Spinal cord (tissue), 10 donors: ENCODE data around the gene SLC35G4. TPM values are rescaled to one million over a fixed set of nuclear protein-coding genes. Genes with fewer than 3 reads are reported as not detected.
"Not testable (repeated sequence)": the region's sequence is repeated elsewhere in the genome, so short reads cannot be mapped to it uniquely, and the experiment has no call there.

Source experiments
- DNase-seq, 6 donors: peaks; one replicate each; pipeline versions ENCODE4 v3.0.0 to v3.0.0-alpha.2; 2013 to 2015; ENCODE audit warnings: low spot score in 6 of 6, low read depth in 4 of 6
- H3K27ac ChIP-seq: one replicate; pipeline ENCODE4 v1.5.1; 2013; ENCODE audit warnings: low read depth, low read length, control low read depth
- H3K27me3 ChIP-seq: one replicate; pipeline ENCODE4 v1.6.1; 2013; ENCODE audit warnings: low read length; ENCODE audit not compliant: control insufficient read depth, insufficient read depth
- H3K36me3 ChIP-seq: one replicate; pipeline ENCODE4 v1.6.1; 2013; ENCODE audit warnings: low read length; ENCODE audit not compliant: control insufficient read depth, insufficient read depth
- H3K4me1 ChIP-seq: one replicate; pipeline ENCODE4 v1.6.1; 2013; ENCODE audit warnings: low read length; ENCODE audit not compliant: control insufficient read depth, insufficient read depth
- H3K4me3 ChIP-seq: one replicate; pipeline ENCODE4 v1.5.1; 2013; ENCODE audit warnings: low read depth, low read length, control low read depth
- H3K9me3 ChIP-seq: one replicate; pipeline ENCODE4 v1.6.1; 2013; ENCODE audit warnings: low read length; ENCODE audit not compliant: control insufficient read depth, insufficient read depth
- WGBS: methylation state at CpG from one replicate; pipeline ENCODE4 v1.1.5; 2013; ENCODE audit warnings: missing lambda C conversion rate; ENCODE audit not compliant: insufficient coverage; 5-methylcytosine and 5-hydroxymethylcytosine counted together
- polyA plus RNA-seq, 2 donors: library from polyadenylated mRNA; unstranded; fragments of 120-200 nt; gene quantifications; one replicate each; pipeline ENCODE4 v1.2.1, GENCODE V29; 2013; ENCODE audit not compliant: insufficient read length in 2 of 2
- total RNA-seq, 2 donors: library from RNA; depleted of rRNA in 1 of 2; stranded (reverse); fragments of 120-200 nt in 1 of 2; fragments of >200 nt in 1 of 2; gene quantifications; one replicate each; pipeline versions ENCODE4 v1.2.3 to v1.2.4, GENCODE V29; 2013 to 2014
- donor health status: healthy.

Gene SLC35G4
- total and polyA plus RNA-seq, 4 donors, result not detected

- Histone ChIP-seq H3K36me3 (no peaks in the 10 kb centered on the region), H3K4me3 (no peak overlapping the region), H3K9me3 (no peaks in the 10 kb centered on the region), H3K4me1 (no peaks in the 10 kb centered on the region), H3K27me3 (no peaks in the 10 kb centered on the region), H3K27ac (no peak overlapping the region)
- WGBS, result 15% methylated on average over 2 of the region's 2 CpGs
- peak in 5 of 6 donors; percentile 4 to 66 (median 26) for DNase-seq
These were observed 1.5 kb upstream of the SLC35G4 start for GRCh38 chr18:11607906-11608305.

- no CpG with 5 or more reads among the region's 19 CpGs for WGBS
- not testable (repeated sequence) for H3K9me3 ChIP-seq, H3K4me1 ChIP-seq, DNase-seq, H3K36me3 ChIP-seq, H3K27me3 ChIP-seq, H3K4me3 ChIP-seq, H3K27ac ChIP-seq
These were observed 778 bp upstream of the SLC35G4 start for GRCh38 chr18:11608618-11609017.

GRCh38 chr18:11613073-11613472 is 3.7 kb downstream of the SLC35G4 start:
- 79% methylated on average over 10 of the region's 18 CpGs for WGBS
- not testable (repeated sequence) for DNase-seq, H3K27ac ChIP-seq, H3K27me3 ChIP-seq, H3K9me3 ChIP-seq, H3K36me3 ChIP-seq, H3K4me3 ChIP-seq, H3K4me1 ChIP-seq

GRCh38 chr18:11613611-11614010 is 4.2 kb downstream of the SLC35G4 start:
- H3K9me3 ChIP-seq, DNase-seq, H3K4me1 ChIP-seq, H3K36me3 ChIP-seq, H3K4me3 ChIP-seq, H3K27ac ChIP-seq, H3K27me3 ChIP-seq: not testable (repeated sequence)
- 96% methylated on average over 15 of the region's 23 CpGs for WGBS

GRCh38 chr18:11614042-11614441 is 4.6 kb downstream of the SLC35G4 start:
- not testable (repeated sequence) for H3K27ac ChIP-seq, H3K9me3 ChIP-seq, H3K4me1 ChIP-seq, H3K36me3 ChIP-seq, H3K27me3 ChIP-seq, DNase-seq, H3K4me3 ChIP-seq
- 82% methylated on average over 14 of the region's 21 CpGs for WGBS

- H3K27ac ChIP-seq, DNase-seq, H3K9me3 ChIP-seq, H3K4me1 ChIP-seq, H3K4me3 ChIP-seq, H3K36me3 ChIP-seq, H3K27me3 ChIP-seq: not testable (repeated sequence)
- WGBS, result no CpG with 5 or more reads among the region's 6 CpGs
These were observed 5.6 kb downstream of the SLC35G4 start for GRCh38 chr18:11614981-11615380.

- WGBS, result 96% methylated on average over 18 of the region's 23 CpGs
- not testable (repeated sequence) for H3K27me3 ChIP-seq, H3K4me3 ChIP-seq, H3K4me1 ChIP-seq, H3K27ac ChIP-seq, H3K9me3 ChIP-seq, H3K36me3 ChIP-seq, DNase-seq
These were observed 37.9 kb downstream of the SLC35G4 start for GRCh38 chr18:11647310-11647709.

- H3K4me1 ChIP-seq, H3K27me3 ChIP-seq, DNase-seq, H3K27ac ChIP-seq, H3K36me3 ChIP-seq, H3K9me3 ChIP-seq, H3K4me3 ChIP-seq: not testable (repeated sequence)
- 94% methylated on average over 24 of the region's 26 CpGs for WGBS
These were observed 38.4 kb downstream of the SLC35G4 start for GRCh38 chr18:11647804-11648203.

- Histone ChIP-seq H3K36me3 (no peaks in the 10 kb centered on the region), H3K4me3 (no peak overlapping the region), H3K27me3 (peaks cover under 1% of the 10 kb centered on the region), H3K27ac (no peak overlapping the region), H3K9me3 (peaks cover 1% of the 10 kb centered on the region), H3K4me1 (no peaks in the 10 kb centered on the region)
- DNase-seq, result no peak
- WGBS, result 67% methylated on average over 1 of the region's 4 CpGs
These were observed 40.4 kb downstream of the SLC35G4 start for GRCh38 chr18:11649839-11650238.

- no peaks in the 10 kb centered on the region for H3K36me3 ChIP-seq
- no peak overlapping the region for H3K27ac ChIP-seq
- no peak for DNase-seq
- peaks cover 6% of the 10 kb centered on the region for H3K27me3 ChIP-seq
- peaks cover 1% of the 10 kb centered on the region for H3K9me3 ChIP-seq
- no peak overlapping the region for H3K4me3 ChIP-seq
- H3K4me1 ChIP-seq, result peaks cover 7% of the 10 kb centered on the region
- WGBS, result 92% methylated on average over 3 of the region's 3 CpGs
These were observed 42.5 kb downstream of the SLC35G4 start for GRCh38 chr18:11651899-11652298.
